Heart left ventricle (tissue), 16 donors: ENCODE results near the gene C13orf46. TPM values are rescaled to one million over a fixed set of nuclear protein-coding genes. Genes with fewer than 3 reads are reported as not detected.

Experiments
- ATAC-seq, 4 donors: fragments of 200-7000 bp; cut with Tn5 transposase; one replicate each; pipeline ENCODE4 v1.9.1; 2020 to 2022; ENCODE audit warnings: moderate library complexity in 4 of 4, mild to moderate bottlenecking in 3 of 4, moderate number of reproducible peaks in 1 of 4
- DNase-seq, 5 donors: peaks; one replicate each; pipeline ENCODE4 v3.0.0-alpha.2; 2020
- H3K27ac ChIP-seq, 12 donors: fragments of 200-600 bp; sonication (generic) in 4 of 12; one replicate each; pipeline versions ENCODE4 v1.5.0 to v1.8.0; 2016 to 2022; ENCODE audit warnings: mild to moderate bottlenecking in 2 of 12
- H3K27me3 ChIP-seq, 9 donors: fragments of 200-600 bp; sonication (generic) in 2 of 9; one replicate each; pipeline versions ENCODE4 v1.5.1 to v1.8.0; 2016 to 2022; ENCODE audit warnings: mild to moderate bottlenecking in 3 of 9
- H3K36me3 ChIP-seq, 9 donors: fragments of 200-600 bp; sonication (generic) in 2 of 9; one replicate each; pipeline versions ENCODE4 v1.5.0 to v1.8.0; 2018 to 2022; ENCODE audit warnings: mild to moderate bottlenecking in 2 of 9
- H3K4me1 ChIP-seq, 12 donors: fragments of 200-600 bp; sonication (generic) in 4 of 12; one replicate each; pipeline versions ENCODE4 v1.5.0 to v1.8.0; 2016 to 2022; ENCODE audit warnings: mild to moderate bottlenecking in 3 of 12
- H3K4me3 ChIP-seq, 12 donors: fragments of 200-600 bp; sonication (generic) in 4 of 12; one replicate each; pipeline versions ENCODE4 v1.5.0 to v1.8.0; 2017 to 2022; ENCODE audit warnings: mild to moderate bottlenecking in 9 of 12, moderate library complexity in 4 of 12
- H3K9me3 ChIP-seq, 12 donors: fragments of 200-600 bp; sonication (generic) in 4 of 12; one replicate each; pipeline versions ENCODE4 v1.5.0 to v1.8.0; 2016 to 2022; ENCODE audit warnings: mild to moderate bottlenecking in 1 of 12
- CTCF ChIP-seq, 12 donors: fragments of 200-600 bp; sonication (generic) in 4 of 12; IDR thresholded peaks; one replicate each; pipeline versions ENCODE4 v1.5.0 to v1.8.0; 2018 to 2022; ENCODE audit warnings: antibody characterized with exemption in 12 of 12, mild to moderate bottlenecking in 5 of 12
- POLR2A ChIP-seq, 2 donors: fragments of 450-650 bp; IDR thresholded peaks; one replicate each; pipeline ENCODE4 v1.6.1; 2017; ENCODE audit warnings: antibody characterized with exemption in 2 of 2, mild to moderate bottlenecking in 2 of 2, moderate library complexity in 2 of 2
- WGBS, 4 donors: extraction: QIAGEN DNeasy Blood & Tissue Kit in 2 of 4; methylation state at CpG; one replicate each; pipeline versions ENCODE4 v1.1.5 to v1.1.7; 2013 to 2018; 5-methylcytosine and 5-hydroxymethylcytosine counted together
- intact Hi-C, 10 donors: fragments of 100-400 bp; cut with DNase I; formaldehyde crosslinking; loops; one replicate each; pipeline versions ENCODE4 v1.11.1 to v1.14.2; 2022
- polyA plus RNA-seq, 2 donors: library from polyadenylated mRNA; stranded (reverse); fragments of 200-250 nt; gene quantifications; one replicate each; pipeline ENCODE4 v1.2.3, GENCODE V29; 2013
- total RNA-seq, 9 donors: library from RNA; depleted of rRNA in 2 of 9; stranded (reverse); fragments of >200 nt in 2 of 9; fragmentation: NEBNext Ultra II Directional in 3 of 9; extraction: Animal tissue kit (Norgen Biotek cat#: 25700) in 3 of 9; gene quantifications; one replicate each; pipeline versions ENCODE4 v1.1.0 to v1.2.4, GENCODE V29; 2016 to 2023
- donor health status: ischemic (EF 13 %, LVEDD 7.1; RV severe dilation, severe dysfunction).
- donor health status: healthy with polysubstance abuse.
- donor health status: DM: no; HTN: yes; CAD: no.
- donor health status: DM: no; HTN: no; CAD: no.
- donor health status: ischemic (EF 25% LVEDD 6.9; RV normal size, moderate dysfunction).
- donor health status: ischemic (EF 25% LVEDD 5.7; RV mildly dilated, moderate dysfunction).
- donor health status: healthy.
- donor health status: DM: yes; HTN: yes; CAD: no.
- donor health status: ischemic (EF 35%, LVEDD 5.7; RV mildly dilated, moderate dysfunction).
- donor health status: nonischemic (EF 11% LVEDD 7.7; RV severe dilation, severe dysfunction).
- donor health status: DM: yes; HTN: yes; CAD: no.
- donor health status: PGD.
- donor health status: ischemic (EF 29% LVEDD 5.4; RV normal size, mild dysfunction).
- donor health status: nonischemic (EF 23%, LVEDD 6.1; RV moderate dilation, normal function).

The C13orf46 gene
- total and polyA plus RNA-seq, 11 donors = 0.07 to 3.1 (median 0.28) TPM; not detected in 1

GRCh38 chr13:113965383-113965874, 8.4 kb downstream of the C13orf46 start:
- intact Hi-C loops = no loop called here
- no peaks in the 10 kb centered on the region for H3K27me3 ChIP-seq
- no peaks in the 10 kb centered on the region for H3K36me3 ChIP-seq
- TF ChIP-seq POLR2A (IDR thresholded peaks at IDR 0.05) (no peak), CTCF (IDR thresholded peaks at IDR 0.05) (no peak)
- no peak overlapping the region for H3K27ac ChIP-seq
- H3K4me3 ChIP-seq = no peak overlapping the region
- no peak for ATAC-seq
- 94 to 98% (median 97%) methylated on average over 2 of the region's 2 CpGs for WGBS, 4 donors
- H3K4me1 ChIP-seq = peaks cover 0 to 5% (median 0%) of the 10 kb centered on the region in 12 donors
- no peak for DNase-seq
- H3K9me3 ChIP-seq = peaks cover 0 to 4% (median 0%) of the 10 kb centered on the region in 12 donors

- TF ChIP-seq POLR2A (IDR thresholded peaks at IDR 0.05) (no peak), CTCF (IDR thresholded peaks at IDR 0.05) (no peak)
- intact Hi-C loops = no loop called here
- no peaks in the 10 kb centered on the region for H3K27me3 ChIP-seq
- DNase-seq = peak in 3 of 5 donors; percentile 10 to 51 (median 16)
- WGBS, 4 donors = 90 to 95% (median 93%) methylated on average over 21 of the region's 21 CpGs
- H3K4me3 ChIP-seq = no peak overlapping the region
- ATAC-seq = no peak
- no peak overlapping the region for H3K27ac ChIP-seq
- H3K9me3 ChIP-seq = peaks cover 0 to 14% (median 4%) of the 10 kb centered on the region in 12 donors
- no peaks in the 10 kb centered on the region for H3K36me3 ChIP-seq
- no peaks in the 10 kb centered on the region for H3K4me1 ChIP-seq
Measured at GRCh38 chr13:113964251-113964995, 9.5 kb downstream of the C13orf46 start.

- no peak overlapping the region for H3K27ac ChIP-seq
- ATAC-seq (no peak), DNase-seq (peak in 2 of 5 donors; percentile 18 to 50)
- no peak for TF ChIP-seq CTCF (IDR thresholded peaks at IDR 0.05)
- no peak for TF ChIP-seq POLR2A (IDR thresholded peaks at IDR 0.05)
- no peak overlapping the region for H3K4me3 ChIP-seq
- intact Hi-C loops = no loop called here
- peaks cover 0 to 18% (median 8%) of the 10 kb centered on the region in 12 donors for H3K9me3 ChIP-seq
- 91 to 95% (median 94%) methylated on average over 16 of the region's 16 CpGs for whole genome bisulfite sequencing, 4 donors
- no peaks in the 10 kb centered on the region for H3K4me1 ChIP-seq
- H3K27me3 ChIP-seq = no peaks in the 10 kb centered on the region
- H3K36me3 ChIP-seq = no peaks in the 10 kb centered on the region
Measured at GRCh38 chr13:113963376-113963775, 10.5 kb downstream of the C13orf46 start.

- H3K36me3 ChIP-seq = no peaks in the 10 kb centered on the region
- 81 to 94% (median 90%) methylated on average over 13 to 17 of the region's 17 CpGs for WGBS, 4 donors
- ATAC-seq (no peak), DNase-seq (peak in 2 of 5 donors; percentile 15 to 22)
- no peaks in the 10 kb centered on the region for H3K27me3 ChIP-seq
- intact Hi-C loops = no loop called here
- H3K4me1 ChIP-seq = no peaks in the 10 kb centered on the region
- TF ChIP-seq POLR2A (IDR thresholded peaks at IDR 0.05) (no peak), CTCF (IDR thresholded peaks at IDR 0.05) (no peak)
- no peak overlapping the region for H3K27ac ChIP-seq
- H3K9me3 ChIP-seq = peaks cover 0 to 18% (median 8%) of the 10 kb centered on the region in 12 donors
- H3K4me3 ChIP-seq = no peak overlapping the region
Measured at GRCh38 chr13:113962975-113963374, 10.9 kb downstream of the C13orf46 start.
